GM23248 (cell line): ENCODE data around the gene FAM124B. TPM values are rescaled to one million over a fixed set of nuclear protein-coding genes. Genes with fewer than 3 reads are reported as not detected.

Experiments used
- DNase-seq: peaks from one replicate; pipeline ENCODE4 v3.0.0-alpha.2; 2015
- H2AFZ ChIP-seq: fragments of 200-600 bp; sonication (generic); 2 replicates; pipeline ENCODE4 v1.6.1; 2016; ENCODE audit warnings: antibody characterized with exemption
- H3F3A ChIP-seq: fragments of 200-600 bp; sonication (generic); 2 replicates; pipeline ENCODE4 v1.6.1; 2016; ENCODE audit warnings: mild to moderate bottlenecking, antibody characterized with exemption, mixed run types; ENCODE audit not compliant: insufficient read depth
- H3K27ac ChIP-seq: fragments of 200-600 bp; sonication (generic); 2 replicates; pipeline ENCODE4 v1.5.1; 2016; ENCODE audit warnings: mild to moderate bottlenecking
- H3K27me3 ChIP-seq: fragments of 200-600 bp; sonication (generic); replicated peaks from 2 replicates; pipeline ENCODE4 v1.6.1; 2016; ENCODE audit warnings: mild to moderate bottlenecking; ENCODE audit not compliant: insufficient read depth
- H3K36me3 ChIP-seq: fragments of 200-600 bp; sonication (generic); 2 replicates; pipeline ENCODE4 v1.6.1; 2016; ENCODE audit warnings: low read depth, mild to moderate bottlenecking
- H3K4me1 ChIP-seq: fragments of 200-600 bp; sonication (generic); 2 replicates; pipeline ENCODE4 v1.6.1; 2016; ENCODE audit warnings: mild to moderate bottlenecking; ENCODE audit not compliant: insufficient read depth
- H3K4me2 ChIP-seq: fragments of 200-600 bp; sonication (generic); one replicate; pipeline ENCODE4 v1.6.1; 2016; ENCODE audit warnings: mild to moderate bottlenecking; ENCODE audit not compliant: unreplicated experiment
- H3K4me3 ChIP-seq: fragments of 200-600 bp; sonication (generic); 2 replicates; pipeline ENCODE4 v1.5.1; 2016; ENCODE audit warnings: mild to moderate bottlenecking
- H3K79me2 ChIP-seq: fragments of 200-600 bp; sonication (generic); 2 replicates; pipeline ENCODE4 v1.6.1; 2016; ENCODE audit warnings: mild to moderate bottlenecking; ENCODE audit not compliant: insufficient read depth
- H3K9ac ChIP-seq: fragments of 200-600 bp; sonication (generic); 2 replicates; pipeline ENCODE4 v1.6.1; 2016; ENCODE audit warnings: mild to moderate bottlenecking
- H3K9me2 ChIP-seq: fragments of 200-600 bp; sonication (generic); 2 replicates; pipeline ENCODE4 v1.6.1; 2016; ENCODE audit warnings: mixed run types, mild to moderate bottlenecking, moderate library complexity; ENCODE audit not compliant: insufficient read depth
- H3K9me3 ChIP-seq: fragments of 200-600 bp; sonication (generic); one replicate; pipeline ENCODE4 v1.6.1; 2017; ENCODE audit warnings: low read depth
- H4K20me1 ChIP-seq: fragments of 200-600 bp; sonication (generic); 2 replicates; pipeline ENCODE4 v1.6.0; 2016; ENCODE audit not compliant: insufficient read depth
- EZH2 ChIP-seq: fragments of 200-600 bp; sonication (generic); IDR thresholded peaks from 2 replicates; pipeline ENCODE4 v1.6.1; 2018; ENCODE audit warnings: antibody characterized with exemption, mild to moderate bottlenecking; ENCODE audit not compliant: insufficient read depth, poor library complexity, severe bottlenecking
- EZH2phosphoT487 ChIP-seq: fragments of 200-600 bp; sonication (generic); IDR thresholded peaks from 2 replicates; pipeline ENCODE4 v1.6.1; 2018; ENCODE audit warnings: antibody characterized with exemption, moderate library complexity, mild to moderate bottlenecking, low read depth; ENCODE audit not compliant: insufficient read depth
- WGBS, 2 experiments: methylation state at CpG; one replicate each; pipeline ENCODE4 v1.1.6; 2015 to 2017; ENCODE audit warnings: low lambda C conversion rate in 2 of 2, low coverage in 1 of 2; ENCODE audit errors: missing lambda C conversion rate in 2 of 2; 5-methylcytosine and 5-hydroxymethylcytosine counted together
- in situ Hi-C: fragments of 300-500 bp; cut with MboI; formaldehyde crosslinking; loops from 2 replicates; pipeline ENCODE4 v1.15.0; 2020
- polyA plus RNA-seq: library from polyadenylated mRNA; unstranded; fragments of >200 nt; fragmentation: Nextera tagmentation; extraction: Ambion mirVana; gene quantifications from 2 replicates; pipeline ENCODE4 v1.2.1, GENCODE V29; 2016
- total RNA-seq: library from RNA; depleted of rRNA; stranded (reverse); fragments of >200 nt; shearing (Covaris generic); gene quantifications from 2 replicates; pipeline ENCODE4 v1.2.3, GENCODE V29; 2014

The FAM124B gene
- total and polyA plus RNA-seq, 2 experiments from 2014 or later, result not detected

DNA sequence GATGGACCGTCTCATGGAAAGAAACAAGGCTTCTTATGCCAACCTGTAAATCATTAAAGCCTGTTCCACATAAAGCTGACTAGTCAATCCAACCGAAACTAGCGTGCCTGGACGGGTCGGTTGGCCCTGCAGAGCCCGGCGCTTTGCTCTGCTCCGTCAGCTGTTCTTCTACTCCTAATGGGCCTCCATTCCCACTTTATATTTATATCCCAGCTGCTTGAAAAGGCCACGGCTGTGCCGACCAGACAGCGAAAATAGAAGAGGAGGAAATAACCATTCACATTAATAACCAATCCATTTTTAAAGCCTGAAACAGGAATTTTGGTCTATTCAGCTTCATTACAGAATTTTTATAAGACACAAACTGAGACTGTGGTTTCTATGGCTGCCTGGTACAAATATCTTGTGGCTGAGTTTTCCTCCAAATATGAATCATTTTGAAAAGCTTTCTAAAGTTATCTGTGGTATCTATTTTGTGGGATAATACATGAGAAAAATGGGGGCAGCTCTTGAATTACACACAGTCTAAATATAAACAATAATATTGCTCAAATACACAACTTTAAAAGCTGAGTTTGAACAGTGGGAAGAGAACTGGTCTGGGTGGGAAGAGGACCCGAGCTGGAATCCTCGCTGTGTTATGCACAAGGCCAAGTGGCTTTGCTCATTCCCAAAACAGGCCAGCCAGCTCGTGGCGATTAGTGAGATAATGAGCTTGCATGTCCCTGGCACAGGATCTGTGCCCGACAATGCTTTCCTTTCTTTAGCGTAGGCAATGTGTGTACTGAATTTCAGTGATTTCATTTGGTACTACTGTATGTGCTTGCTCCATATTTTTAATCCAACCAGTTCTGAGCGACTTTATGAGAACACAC, 10.5 kb upstream of the FAM124B start:
- Histone ChIP-seq H3K9me2 (no peaks in the 10 kb centered on the region), H3K4me1 (peaks cover 20% of the 10 kb centered on the region), H3K27me3 (no peaks in the 10 kb centered on the region), H3K9ac (peak overlapping the region; percentile 79), H2AFZ (peak overlapping the region; percentile 79), H3K27ac (peak overlapping the region; percentile 91), H3K4me3 (peak overlapping the region; percentile 65), H3F3A (peaks cover 25% of the 10 kb centered on the region), H3K36me3 (no peaks in the 10 kb centered on the region), H3K9me3 (no peaks in the 10 kb centered on the region), H4K20me1 (no peaks in the 10 kb centered on the region), H3K79me2 (no peaks in the 10 kb centered on the region), H3K4me2 (peak overlapping the region; percentile 86)
- in situ Hi-C loops, result no loop called here
- 2 to 4% methylated on average over 18 of the region's 18 CpGs for WGBS, 2 experiments
- DNase-seq, result peak; percentile 84
- TF ChIP-seq EZH2, result no peak
- no peak for TF ChIP-seq EZH2phosphoT487

DNA sequence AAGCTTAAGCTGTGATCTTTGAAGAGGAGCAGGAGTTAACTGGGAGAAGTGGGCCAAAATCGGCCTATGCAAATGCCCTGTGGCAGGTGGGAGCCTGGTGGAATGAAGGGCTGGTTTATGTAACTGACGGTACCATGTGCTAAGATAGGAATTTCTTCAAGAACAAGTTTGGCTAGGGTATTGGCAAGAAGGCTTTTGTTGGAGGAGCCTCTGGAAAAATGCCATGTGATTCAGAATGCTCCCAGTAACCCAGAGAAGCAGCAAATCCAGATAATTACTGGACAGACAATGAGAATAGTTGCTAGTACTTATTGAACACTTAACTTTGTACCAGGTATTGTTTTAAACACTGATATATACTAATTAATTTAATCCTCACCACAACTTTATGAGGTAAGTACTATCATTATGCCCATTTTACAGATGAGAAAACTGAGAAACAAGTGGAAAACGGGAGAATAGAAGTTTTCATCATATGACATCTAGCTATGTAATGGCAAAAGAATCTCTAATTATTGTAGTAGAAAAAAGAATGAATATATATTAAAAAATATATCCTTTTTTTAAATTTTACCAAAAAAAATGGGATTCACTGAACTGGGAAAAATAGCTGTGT, 9.1 kb upstream of the FAM124B start:
- Histone ChIP-seq H3K79me2 (no peaks in the 10 kb centered on the region), H3K36me3 (no peaks in the 10 kb centered on the region), H3K9ac (no peak overlapping the region), H3K27me3 (no peaks in the 10 kb centered on the region), H3K9me3 (no peaks in the 10 kb centered on the region), H3K4me3 (no peak overlapping the region), H3K27ac (no peak overlapping the region), H3F3A (peaks cover 25% of the 10 kb centered on the region), H3K4me2 (no peak overlapping the region), H4K20me1 (no peaks in the 10 kb centered on the region), H3K9me2 (no peaks in the 10 kb centered on the region), H2AFZ (no peak overlapping the region), H3K4me1 (peaks cover 20% of the 10 kb centered on the region)
- no peak for TF ChIP-seq EZH2phosphoT487
- no peak for TF ChIP-seq EZH2
- WGBS, 2 experiments, result 59% methylated on average over 3 of the region's 3 CpGs
- in situ Hi-C loops, result no loop called here
- peak; percentile 62 for DNase-seq

DNA sequence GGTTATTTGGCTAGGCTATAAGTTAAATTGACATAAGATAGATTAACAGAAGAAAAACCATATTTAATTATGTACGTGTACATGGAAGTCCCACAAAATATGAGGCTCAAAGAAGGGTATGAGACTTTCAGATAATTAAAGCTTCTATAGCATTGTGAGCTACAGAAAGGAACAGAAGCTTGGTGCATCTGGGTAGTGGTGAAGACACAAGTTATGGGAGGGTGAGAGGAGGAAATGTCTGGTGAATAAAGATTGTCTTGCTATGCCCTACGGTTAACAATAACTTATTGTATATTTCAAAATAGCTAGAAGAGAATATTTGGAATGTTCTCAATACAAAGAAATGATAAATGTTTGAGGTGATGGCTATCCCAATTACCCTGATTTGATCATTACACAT, 6.8 kb upstream of the FAM124B start:
- no peaks in the 10 kb centered on the region for H3K9me2 ChIP-seq
- H3K27me3 ChIP-seq, result no peaks in the 10 kb centered on the region
- H4K20me1 ChIP-seq, result no peaks in the 10 kb centered on the region
- in situ Hi-C loops, result no loop called here
- H3K4me2 ChIP-seq, result no peak overlapping the region
- no peak overlapping the region for H2AFZ ChIP-seq
- H3K79me2 ChIP-seq, result no peaks in the 10 kb centered on the region
- DNase-seq, result no peak
- H3F3A ChIP-seq, result peaks cover 25% of the 10 kb centered on the region
- no peaks in the 10 kb centered on the region for H3K36me3 ChIP-seq
- peaks cover 20% of the 10 kb centered on the region for H3K4me1 ChIP-seq
- H3K9me3 ChIP-seq, result no peaks in the 10 kb centered on the region
- no peak overlapping the region for H3K27ac ChIP-seq
- 67 to 78% methylated on average over 2 of the region's 2 CpGs for WGBS, 2 experiments
- TF ChIP-seq EZH2, result no peak
- no peak for TF ChIP-seq EZH2phosphoT487
- H3K4me3 ChIP-seq, result no peak overlapping the region
- no peak overlapping the region for H3K9ac ChIP-seq

DNA sequence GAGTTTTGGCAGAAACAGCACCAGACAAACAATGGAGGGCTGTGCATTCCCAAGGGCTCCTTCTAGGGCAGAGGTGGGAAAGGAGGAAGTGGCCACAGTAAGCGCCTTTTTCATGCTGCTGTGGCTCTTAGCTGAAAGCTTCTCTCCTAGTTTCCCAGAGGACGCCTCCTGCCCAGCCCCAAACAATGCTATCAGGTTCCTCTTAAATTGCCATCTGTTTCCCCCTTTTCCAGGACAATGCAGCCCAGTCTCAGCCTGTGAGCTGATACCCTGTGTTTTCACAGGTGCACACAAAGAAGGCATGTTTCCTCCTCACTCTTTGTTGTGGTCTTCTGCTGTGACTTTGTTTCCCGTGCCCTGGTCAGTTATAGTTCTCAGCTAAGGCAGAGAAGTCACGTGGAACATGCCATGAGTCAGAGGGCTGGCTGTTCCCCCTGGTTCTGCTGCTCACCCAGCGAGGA, 5.4 kb upstream of the FAM124B start:
- Histone ChIP-seq H3K4me3 (no peak overlapping the region), H3K27ac (no peak overlapping the region), H4K20me1 (no peaks in the 10 kb centered on the region), H3F3A (peaks cover 13% of the 10 kb centered on the region), H2AFZ (no peak overlapping the region), H3K79me2 (no peaks in the 10 kb centered on the region), H3K36me3 (no peaks in the 10 kb centered on the region), H3K4me1 (peaks cover 9% of the 10 kb centered on the region), H3K9me2 (no peaks in the 10 kb centered on the region), H3K9ac (no peak overlapping the region), H3K4me2 (no peak overlapping the region), H3K27me3 (no peaks in the 10 kb centered on the region), H3K9me3 (no peaks in the 10 kb centered on the region)
- 71 to 74% methylated on average over 5 of the region's 5 CpGs for WGBS, 2 experiments
- no peak for DNase-seq
- in situ Hi-C loops, result no loop called here
- TF ChIP-seq EZH2 (no peak), EZH2phosphoT487 (no peak)
